ENCODE measurements around the gene KCTD6. TPM values are rescaled to one million over a fixed set of nuclear protein-coding genes. Genes with fewer than 3 reads are reported as not detected.

KCTD6 gene
- polyA plus RNA-seq, 1 of the 3 experiments (the other 2 are of a cell fraction), result 7.8 TPM

DNA sequence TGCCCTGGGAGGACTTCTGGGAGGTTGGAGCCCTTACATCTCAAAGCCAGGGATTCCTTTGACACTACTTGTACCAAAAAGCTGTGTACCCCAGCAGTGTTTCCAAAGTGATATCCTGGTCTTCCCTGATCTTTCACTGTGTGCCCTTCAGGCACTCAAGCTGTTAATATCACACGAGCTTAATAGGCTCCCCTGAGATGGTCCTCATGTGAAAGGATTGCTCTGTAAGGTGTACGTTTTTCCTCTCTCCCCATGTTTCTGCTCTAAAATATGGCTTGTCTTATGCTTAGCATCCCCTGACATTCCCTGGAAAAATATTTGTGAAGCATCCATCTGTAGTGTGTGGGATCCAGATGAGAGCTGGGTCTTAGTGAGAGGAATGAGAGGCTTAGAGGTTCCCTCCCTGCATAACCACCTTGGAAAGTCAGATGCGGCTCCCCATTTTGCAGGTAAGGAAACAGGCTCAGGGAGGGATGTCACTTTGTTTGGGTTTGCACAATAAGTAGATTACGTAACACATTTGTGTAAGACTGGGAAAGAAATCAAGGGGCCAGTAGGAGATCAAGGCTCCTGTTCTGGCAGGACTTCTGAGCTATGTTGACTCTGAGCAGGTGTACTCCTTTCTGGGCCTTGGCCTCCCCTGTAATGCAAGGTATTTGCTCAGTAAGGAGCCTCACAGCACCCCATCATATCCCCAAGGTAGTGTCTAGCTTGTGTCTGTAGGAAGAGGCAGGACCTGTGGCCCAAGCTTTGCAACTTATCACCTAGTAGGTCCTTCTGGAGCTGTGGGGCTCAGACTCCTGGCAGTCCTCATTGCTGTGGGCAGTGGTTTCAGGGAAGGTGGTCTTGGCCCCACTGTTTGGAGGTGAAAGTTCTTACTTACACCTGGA, 45.8 kb downstream of the KCTD6 start:
- DNase-seq, result no peak
- peaks cover 0 to 9% of the 10 kb centered on the region in 2 experiments; a peak in 1 of 4 replicates for H3K4me1 ChIP-seq (ENCODE audit: control insufficient read depth in 1 of 2, insufficient read depth in 2 of 2, low read depth in 1 of 2, low read length in 1 of 2)
- no peak for TF ChIP-seq RFX5 (IDR thresholded peaks at IDR 0.05; ENCODE audit: low read length)
- no peak for TF ChIP-seq NFIC (IDR thresholded peaks at IDR 0.05; ENCODE audit: borderline replicate concordance)
- no peak for TF ChIP-seq FOSL2 (IDR thresholded peaks at IDR 0.05; ENCODE audit: borderline replicate concordance, low read depth)
- TF ChIP-seq RXRA (IDR thresholded peaks at IDR 0.05; ENCODE audit: borderline replicate concordance, low read depth), result no peak
- no peak for TF ChIP-seq GABPA (IDR thresholded peaks at IDR 0.05; ENCODE audit: low read depth)
- TF ChIP-seq ELF1 (IDR thresholded peaks at IDR 0.05), result no peak
- no peak for TF ChIP-seq YY1 (IDR thresholded peaks at IDR 0.05; ENCODE audit: low read depth)
- TF ChIP-seq REST (IDR thresholded peaks at IDR 0.05; ENCODE audit: low read depth, low read length), result no peak
- no peak for TF ChIP-seq FOXM1 (IDR thresholded peaks at IDR 0.05; ENCODE audit: low read depth)
- no peak for TF ChIP-seq GATA2 (CRISPR knock-in tag; IDR thresholded peaks at IDR 0.05)
- TF ChIP-seq, protein P1, sequence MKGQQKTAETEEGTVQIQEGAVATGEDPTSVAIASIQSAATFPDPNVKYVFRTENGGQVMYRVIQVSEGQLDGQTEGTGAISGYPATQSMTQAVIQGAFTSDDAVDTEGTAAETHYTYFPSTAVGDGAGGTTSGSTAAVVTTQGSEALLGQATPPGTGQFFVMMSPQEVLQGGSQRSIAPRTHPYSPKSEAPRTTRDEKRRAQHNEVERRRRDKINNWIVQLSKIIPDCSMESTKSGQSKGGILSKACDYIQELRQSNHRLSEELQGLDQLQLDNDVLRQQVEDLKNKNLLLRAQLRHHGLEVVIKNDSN (IDR thresholded peaks at IDR 0.05; ENCODE audit: borderline replicate concordance, low read depth), result no peak
- no peak for TF ChIP-seq SMC3 (IDR thresholded peaks at IDR 0.05; ENCODE audit: low read depth, low read length)
- no peak for TF ChIP-seq RCOR1 (IDR thresholded peaks at IDR 0.05; ENCODE audit: low read length)
- TF ChIP-seq, protein P2, sequence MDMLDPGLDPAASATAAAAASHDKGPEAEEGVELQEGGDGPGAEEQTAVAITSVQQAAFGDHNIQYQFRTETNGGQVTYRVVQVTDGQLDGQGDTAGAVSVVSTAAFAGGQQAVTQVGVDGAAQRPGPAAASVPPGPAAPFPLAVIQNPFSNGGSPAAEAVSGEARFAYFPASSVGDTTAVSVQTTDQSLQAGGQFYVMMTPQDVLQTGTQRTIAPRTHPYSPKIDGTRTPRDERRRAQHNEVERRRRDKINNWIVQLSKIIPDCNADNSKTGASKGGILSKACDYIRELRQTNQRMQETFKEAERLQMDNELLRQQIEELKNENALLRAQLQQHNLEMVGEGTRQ (IDR thresholded peaks at IDR 0.05; ENCODE audit: borderline replicate concordance, low read depth, low read length), result no peak
- no peak for TF ChIP-seq CTCF (IDR thresholded peaks at IDR 0.05)
- TF ChIP-seq, protein P3, sequence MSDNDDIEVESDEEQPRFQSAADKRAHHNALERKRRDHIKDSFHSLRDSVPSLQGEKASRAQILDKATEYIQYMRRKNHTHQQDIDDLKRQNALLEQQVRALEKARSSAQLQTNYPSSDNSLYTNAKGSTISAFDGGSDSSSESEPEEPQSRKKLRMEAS (IDR thresholded peaks at IDR 0.05; ENCODE audit: low read depth), result no peak
- no peak for TF ChIP-seq JUND (IDR thresholded peaks at IDR 0.05)
- TF ChIP-seq NRF1 (IDR thresholded peaks at IDR 0.05; ENCODE audit: low read depth, low read length), result no peak
- no peaks in the 10 kb centered on the region for H3F3A ChIP-seq (replicated peaks; ENCODE audit: insufficient read depth)
- CTCF ChIA-PET, result interaction anchor here (1.1 to 12.5 kb wide), 5 partner anchors 9 to 232 kb away, joined by 4 to 99 read pairs (median 10); partner anchors contain the start of genes HTD2, KCTD6 and RPP14
- H2AFZ ChIP-seq (ENCODE audit: low read depth), result no peak overlapping the region
- no peak overlapping the region for H3K9ac ChIP-seq
- H3K4me2 ChIP-seq, result no peak overlapping the region
- no peaks in the 10 kb centered on the region for H3K36me3 ChIP-seq (replicated peaks in 1 of 2; ENCODE audit: control insufficient read depth in 1 of 2, insufficient read depth in 2 of 2, low read length in 1 of 2)
- no peaks in the 10 kb centered on the region for H3K9me3 ChIP-seq
- POLR2A ChIA-PET, result no interaction called here
- WGBS (ENCODE audit: low lambda C conversion rate), result 65% methylated on average over 4 of the region's 4 CpGs
- no peak overlapping the region for H3K27ac ChIP-seq (ENCODE audit: low read depth in 2 of 2, low read length in 1 of 2)
- no peaks in the 10 kb centered on the region for H3K79me2 ChIP-seq (ENCODE audit: insufficient read depth)
- H4K20me1 ChIP-seq (ENCODE audit: insufficient read depth), result no peaks in the 10 kb centered on the region
- H3K9me2 ChIP-seq, result no peaks in the 10 kb centered on the region
- no peaks in the 10 kb centered on the region for H3K27me3 ChIP-seq (ENCODE audit: insufficient read depth)
- H3K4me3 ChIP-seq (ENCODE audit: low read depth in 2 of 2, low read length in 1 of 2), result no peak overlapping the region

Data from SK-N-SH (cell line).